GM21576 (cell line): ENCODE data around the gene AKR1B1.

Experiments
- ATAC-seq: cut with Tn5 transposase; IDR thresholded peaks from one replicate; pipeline ENCODE4 v1.9.1; 2021; ENCODE audit warnings: mild to moderate bottlenecking, moderate library complexity; ENCODE audit not compliant: unreplicated experiment

AKR1B1 gene

DNA sequence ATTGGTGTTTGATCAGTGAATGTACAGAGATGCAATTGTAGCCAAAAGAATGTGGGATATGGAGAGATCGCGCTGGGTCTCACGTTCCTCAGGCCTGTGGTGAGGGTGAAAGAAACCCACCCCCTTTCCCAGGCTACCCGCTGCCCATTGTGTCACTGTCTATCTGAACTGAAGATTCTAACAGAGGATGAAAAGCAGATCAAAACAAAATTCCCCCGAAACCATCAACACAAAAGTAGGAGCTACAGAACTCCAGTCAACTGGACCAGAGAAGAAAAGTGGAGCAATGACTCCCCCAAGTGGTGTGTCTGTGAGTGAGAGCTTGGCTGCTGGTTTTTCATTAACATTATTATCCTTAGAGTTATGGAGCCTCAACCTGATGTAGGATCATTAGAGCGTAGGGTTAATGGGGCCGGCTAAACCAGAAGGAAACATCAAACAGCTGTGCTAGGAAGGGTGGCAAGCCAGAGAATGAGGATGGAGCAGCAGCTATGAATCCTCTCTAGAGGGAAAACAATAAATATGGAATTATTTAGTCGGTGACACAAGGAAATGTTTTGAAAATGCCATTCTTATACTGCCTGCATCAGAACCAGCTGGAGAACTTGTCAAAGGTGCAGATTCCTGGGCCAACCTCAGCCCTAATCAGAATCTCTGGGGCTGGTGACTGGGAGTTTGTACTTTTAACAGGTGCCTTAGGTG, 38.3 kb downstream of the AKR1B1 start:
- no peak for ATAC-seq

DNA sequence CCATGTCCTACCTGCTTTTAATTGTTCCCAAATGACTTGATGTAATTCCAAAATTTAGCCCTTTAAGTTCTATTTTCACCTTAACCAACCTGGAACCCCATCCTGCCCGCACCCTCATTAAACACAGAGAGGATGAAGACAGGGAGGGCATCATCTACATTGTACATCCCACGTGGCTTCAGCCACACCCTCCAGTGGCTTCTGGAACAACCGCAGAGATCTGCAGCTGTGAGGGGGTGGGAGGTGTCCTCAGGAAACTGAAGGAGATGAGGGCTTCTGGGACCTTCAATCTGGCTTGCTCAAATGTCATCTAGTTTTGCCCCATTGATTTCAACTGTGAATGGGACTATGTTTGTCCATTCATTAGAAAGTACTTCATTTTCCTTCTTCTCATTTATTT, 39.0 kb downstream of the AKR1B1 start:
- no peak for ATAC-seq

DNA sequence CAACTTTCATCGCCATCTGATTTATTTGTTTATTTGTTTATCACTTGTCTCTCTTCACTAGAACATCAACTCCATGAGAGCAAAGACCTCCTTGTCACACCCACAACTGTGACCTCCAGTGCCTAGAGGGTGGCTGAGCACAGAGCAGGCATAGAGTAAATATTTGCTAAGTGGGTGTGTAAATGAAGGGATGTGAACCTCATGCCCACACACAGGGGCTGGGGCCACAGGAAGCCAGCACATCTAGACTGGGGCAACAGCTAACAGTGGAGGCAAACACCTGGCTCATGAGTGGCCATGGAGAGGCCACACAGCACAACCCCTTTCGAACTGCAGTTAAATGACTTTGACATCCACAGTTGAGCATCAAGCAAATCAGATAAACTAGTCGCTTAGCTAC, 39.8 kb downstream of the AKR1B1 start:
- ATAC-seq, result no peak

DNA sequence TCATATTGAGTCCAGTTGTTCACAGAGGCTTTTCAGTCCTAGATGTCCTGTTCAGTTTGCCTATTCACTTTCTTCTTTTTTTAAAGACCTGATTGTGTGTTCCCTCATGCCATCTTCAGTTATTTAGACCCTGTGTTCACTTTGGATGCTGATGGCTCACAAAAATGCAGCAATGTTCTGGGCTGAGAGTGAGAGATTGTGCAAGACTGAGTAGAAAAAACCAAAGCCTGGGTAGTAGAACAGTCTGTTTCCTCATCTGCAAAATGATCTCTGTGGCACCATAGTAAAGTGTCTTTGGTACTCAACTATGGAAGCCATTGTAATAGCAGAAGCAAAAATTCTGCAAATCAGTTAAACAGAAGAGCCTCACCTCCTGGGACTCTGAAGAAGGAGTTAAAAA, 43.2 kb downstream of the AKR1B1 start:
- ATAC-seq, result no peak

DNA sequence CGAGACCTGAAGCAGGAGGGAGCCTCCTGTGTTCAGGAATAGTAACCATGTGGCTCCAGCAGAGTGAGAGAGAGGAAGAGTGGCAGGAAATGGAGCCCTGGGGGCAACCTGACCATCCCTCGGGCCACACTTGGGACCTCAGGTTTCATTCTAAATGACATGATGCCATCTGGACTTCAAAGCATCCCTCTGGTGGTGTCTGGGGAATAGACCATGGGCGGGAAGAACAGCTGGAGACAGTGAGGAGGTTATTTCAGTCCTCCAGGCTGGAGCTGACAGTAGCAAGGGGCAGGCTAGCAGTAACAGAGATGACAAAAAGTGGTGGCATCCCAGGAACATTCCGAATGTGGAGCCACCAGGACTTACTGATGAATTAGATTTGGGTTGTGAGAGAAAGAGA, 44.8 kb downstream of the AKR1B1 start:
- no peak for ATAC-seq

DNA sequence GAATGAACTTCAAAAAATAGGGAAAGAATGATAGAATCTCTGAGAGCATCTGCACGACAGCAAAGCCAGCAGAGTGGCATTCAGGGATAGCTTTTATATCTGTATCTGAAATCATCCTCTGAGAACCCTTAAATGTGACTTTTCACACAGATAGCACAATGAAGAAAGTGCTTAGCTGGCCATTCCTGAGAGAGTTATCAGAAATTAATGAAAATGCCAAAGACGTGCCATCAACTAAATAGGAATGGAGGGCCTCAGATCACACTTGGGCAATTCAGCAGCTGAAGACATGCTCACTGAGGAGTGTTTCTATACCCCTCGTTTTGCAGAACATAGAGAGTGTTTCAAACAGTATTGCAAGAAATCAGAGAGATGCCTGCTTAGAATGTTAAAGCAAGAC, 51.6 kb downstream of the AKR1B1 start:
- no peak for ATAC-seq

DNA sequence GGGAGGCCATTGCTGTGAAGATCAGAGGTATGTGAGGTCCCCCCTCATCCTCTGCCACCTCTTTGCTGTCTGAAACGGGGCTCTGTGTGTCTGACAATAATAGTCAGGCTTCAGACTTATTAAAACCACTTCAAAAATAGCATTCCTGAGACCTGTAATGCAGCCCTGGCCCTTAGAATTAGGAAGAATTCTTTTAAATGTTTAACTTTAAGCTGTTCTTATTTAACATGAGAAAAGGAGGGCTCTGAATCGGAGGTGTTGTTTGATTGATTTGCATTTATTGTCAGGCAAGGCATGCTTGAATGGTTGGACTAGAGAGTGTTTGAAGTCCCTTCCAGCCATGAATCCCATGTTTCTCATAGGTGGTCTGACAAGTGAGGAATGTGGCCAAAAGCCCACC, 52.5 kb downstream of the AKR1B1 start:
- ATAC-seq, result no peak

DNA sequence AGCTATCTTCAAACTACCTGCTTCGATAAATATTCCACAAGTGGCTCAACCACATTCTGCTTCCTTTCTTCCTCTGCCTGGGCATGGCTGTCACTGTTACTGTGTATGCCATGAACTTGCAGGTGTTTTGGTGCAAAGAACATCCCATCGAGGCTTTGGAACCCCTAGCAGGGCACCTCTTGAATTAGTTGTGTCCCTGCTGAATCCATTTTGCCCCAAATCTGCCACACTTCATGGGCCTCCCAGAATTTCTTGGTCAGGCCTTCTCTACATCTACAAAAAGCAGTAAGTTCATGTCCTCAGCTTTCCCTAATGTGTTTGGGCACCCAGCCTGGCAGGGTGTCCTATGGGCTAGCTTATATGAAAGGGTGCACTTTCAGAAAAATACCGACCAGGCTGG, 53.6 kb downstream of the AKR1B1 start:
- no peak for ATAC-seq

DNA sequence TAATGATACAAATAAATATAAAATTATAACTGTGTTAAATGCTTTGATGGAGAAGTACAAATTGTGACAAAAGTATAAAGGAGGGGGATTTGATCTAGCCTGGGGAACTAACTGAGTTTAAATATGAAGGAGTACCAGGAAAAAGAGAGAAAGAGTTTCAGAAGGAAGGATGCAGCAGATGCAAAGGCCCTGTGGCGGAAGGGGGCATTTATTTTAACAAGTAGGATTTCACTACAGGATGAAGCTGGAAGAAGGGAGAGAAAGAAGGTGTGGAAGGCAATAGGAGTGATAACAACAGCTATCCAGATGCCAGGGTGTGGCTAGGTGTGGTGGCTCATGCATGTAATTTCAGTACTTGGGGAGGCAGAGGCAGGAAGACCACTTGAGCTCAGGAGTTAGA, 55.8 kb downstream of the AKR1B1 start:
- no peak for ATAC-seq

DNA sequence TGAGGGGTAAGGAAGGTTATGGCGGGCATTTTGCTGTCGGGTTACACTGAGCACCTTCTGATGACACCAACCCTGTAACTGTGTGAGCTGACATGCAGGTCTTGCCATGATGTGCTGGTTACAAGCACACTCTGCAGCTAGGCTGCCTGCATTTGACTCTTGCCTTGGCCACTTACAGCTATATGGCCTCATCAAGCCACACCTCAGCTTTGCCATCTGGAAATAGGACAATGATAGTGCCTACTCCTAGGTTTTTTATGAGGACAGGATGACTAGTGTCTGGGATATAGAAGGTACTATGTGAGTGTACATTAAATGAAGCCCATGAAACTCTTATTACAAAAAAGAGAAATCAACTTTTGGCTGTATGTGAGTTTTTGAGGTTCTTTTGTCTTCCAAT, 58.0 kb downstream of the AKR1B1 start:
- ATAC-seq, result no peak

DNA sequence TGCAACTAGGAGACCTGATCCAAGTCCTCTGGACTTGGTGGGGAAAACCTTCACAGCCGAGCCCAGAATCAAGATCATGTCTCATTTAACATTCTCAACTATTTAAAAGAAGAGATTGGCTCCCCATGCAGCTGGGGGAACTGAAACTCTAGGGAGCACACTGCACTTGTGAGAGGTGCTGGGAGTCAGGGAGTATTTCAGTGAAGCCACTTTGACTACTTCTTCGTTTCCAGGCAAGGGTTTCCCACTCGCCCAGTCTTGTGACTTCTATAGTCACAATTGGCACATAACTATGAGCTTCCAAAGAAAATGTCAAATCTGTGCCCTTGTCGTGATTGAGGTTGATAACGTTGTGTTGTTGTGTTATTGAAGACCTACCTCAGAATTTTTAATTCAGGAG, 62.9 kb downstream of the AKR1B1 start:
- no peak for ATAC-seq

DNA sequence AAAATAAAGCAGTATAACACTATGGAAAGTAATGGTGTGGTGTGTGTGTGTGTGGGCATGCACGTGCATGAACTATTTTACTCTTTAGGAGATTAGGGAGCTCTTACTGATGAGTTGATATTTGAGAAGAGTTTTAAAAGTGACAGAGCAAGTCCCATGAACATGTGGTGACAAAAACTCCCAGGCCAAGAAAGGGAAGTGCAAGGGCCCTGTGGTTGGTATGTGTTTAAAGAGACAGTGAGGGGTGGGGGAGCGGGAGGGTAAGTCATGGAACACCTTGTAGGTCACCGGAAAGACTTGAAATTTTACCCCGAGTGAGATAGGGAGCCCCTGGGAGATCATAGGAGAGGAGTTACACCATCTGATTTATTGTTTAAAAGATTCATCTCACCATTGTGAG, 63.3 kb downstream of the AKR1B1 start:
- ATAC-seq, result no peak

DNA sequence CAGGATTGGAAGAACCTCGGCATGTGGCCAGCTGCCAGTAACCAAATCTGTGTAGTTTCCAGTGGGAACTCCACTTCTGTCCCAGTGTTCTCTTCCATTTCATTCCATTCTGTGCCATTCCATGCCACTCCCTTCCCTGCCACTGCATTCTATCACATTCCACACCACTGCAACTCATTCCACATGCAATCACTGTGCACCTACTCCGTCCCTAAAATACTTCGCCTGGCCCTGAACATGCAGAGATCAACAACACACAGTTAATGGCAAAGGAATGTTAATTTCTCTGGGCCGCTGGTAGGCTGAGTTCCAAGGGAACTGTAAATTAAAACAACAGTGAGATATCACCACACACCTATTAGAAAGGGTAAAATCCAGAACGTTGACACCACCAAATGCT, 64.8 kb downstream of the AKR1B1 start:
- no peak for ATAC-seq
